Measurements from ENCODE around the gene JTB.
"Not testable (repeated sequence)": the region's sequence is repeated elsewhere in the genome, so short reads cannot be mapped to it uniquely, and the experiment has no call there.

JTB gene

DNA sequence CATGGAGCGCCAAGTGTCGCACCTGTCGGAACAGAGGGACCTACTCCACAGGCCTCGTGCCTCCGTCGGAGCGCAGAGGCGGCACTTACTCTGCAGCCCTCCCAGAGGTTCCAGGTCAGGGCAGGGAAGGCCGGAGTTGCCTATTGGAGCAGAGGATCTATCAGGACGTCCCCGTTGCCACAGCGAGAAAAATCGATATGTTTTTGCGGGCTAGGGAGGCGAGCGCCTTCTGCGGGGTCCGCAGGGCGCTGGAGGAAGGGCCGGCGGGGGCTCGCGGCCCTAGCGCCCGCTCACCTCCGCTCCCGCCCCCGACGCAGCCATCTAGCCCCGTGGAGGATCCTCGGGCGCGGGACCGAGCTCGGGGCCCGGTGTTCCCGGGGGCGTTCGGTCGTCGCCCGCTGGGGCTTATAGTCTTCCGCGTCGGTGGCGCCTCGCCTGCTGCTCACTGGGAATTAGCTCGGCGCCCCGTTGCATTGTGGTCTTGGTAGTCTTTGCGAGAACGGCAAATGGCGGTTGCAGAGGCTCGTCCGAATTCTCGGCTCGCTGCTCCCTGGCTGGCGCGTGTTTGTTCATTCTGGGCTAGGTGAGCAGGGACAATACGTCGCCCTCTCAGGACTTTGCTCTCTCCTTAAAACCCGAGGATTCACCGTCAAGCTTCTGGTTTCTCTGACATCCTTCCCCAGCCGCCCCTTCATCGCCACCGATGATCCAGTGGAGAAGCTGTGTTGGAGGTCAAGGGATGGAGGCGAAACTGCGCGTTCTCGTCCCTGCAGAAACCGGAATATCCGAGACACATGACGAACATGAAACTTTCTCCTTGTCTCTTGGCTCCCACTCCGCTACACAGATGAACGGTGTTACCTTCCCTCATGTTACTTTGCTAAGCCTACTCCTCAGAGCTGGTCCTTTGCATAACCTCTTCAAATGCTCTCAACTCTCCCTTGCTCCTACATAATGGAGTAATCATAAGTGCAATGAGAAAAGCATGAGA is at the start of gene JTB:
Gene JTB, minus strand, starts transcription at position 425 of the 991 bp plus-strand sequence. Its CDS starts 422 bp downstream, at position 3.
- DNase-seq (ENCODE audit: low read depth) = no peak

- DNase-seq (ENCODE audit: low read depth) = no peak
Observed at GRCh38 chr1:154019940-154020339, 42.5 kb upstream of the JTB start.

GRCh38 chr1:154019269-154019668 is 41.8 kb upstream of the JTB start:
- DNase-seq (ENCODE audit: low read depth) = no peak

DNA sequence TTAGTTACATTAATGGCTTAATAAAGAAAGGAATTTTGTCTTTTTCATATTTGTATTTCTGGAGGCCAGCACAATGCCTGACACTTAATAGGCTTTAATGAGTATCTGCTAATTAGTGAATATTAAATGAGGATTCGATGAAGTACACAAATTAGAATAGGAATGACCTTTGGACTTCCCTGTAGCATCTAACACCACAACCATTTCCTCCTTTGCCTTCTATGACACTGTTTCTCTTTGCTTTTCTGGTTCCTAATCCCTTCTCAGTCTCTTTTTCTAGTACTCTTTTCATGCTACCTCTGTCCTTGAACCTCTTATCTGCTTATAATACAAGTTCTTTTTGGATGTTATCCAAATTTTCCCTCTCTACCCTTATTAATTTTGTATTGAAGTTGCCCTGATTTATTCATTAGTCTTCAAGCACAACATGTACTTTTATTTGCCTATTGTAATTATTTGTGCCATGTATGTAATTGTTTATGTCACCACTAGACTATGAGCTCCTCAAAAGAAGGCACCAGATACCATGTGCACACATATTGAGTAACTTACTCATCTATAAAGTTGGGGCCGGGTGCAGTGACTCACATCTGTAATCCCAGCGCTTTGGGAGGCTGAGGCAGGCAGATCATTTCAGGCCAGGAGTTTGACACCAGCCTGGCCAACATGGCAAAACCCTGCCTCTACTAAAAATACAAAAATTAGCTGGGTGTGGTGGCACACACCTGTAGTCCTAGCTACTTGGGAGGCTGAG is 36.9 kb upstream of the JTB start:
- DNase-seq (ENCODE audit: low read depth) = peak; percentile 22

DNA sequence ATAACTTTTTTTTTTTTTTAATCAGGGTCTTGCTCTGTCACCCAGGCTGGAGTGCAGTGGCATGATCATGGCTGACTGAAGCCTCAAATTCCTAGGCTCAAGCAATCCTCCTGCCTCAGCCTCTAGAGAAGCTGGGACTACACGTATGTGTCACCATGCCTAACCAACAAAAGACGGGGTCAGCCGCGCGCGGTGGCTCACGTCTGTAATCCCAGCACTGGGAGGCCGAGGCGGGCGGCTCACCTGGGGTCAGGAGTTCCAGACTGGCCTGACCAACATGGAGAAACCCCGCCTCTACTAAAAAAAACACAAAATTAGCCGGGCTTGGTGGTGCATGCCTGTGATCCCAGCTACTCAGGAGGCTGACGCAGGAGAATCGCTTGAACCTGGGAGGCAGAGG is 35.1 kb upstream of the JTB start:
- DNase-seq (ENCODE audit: low read depth) = not testable (repeated sequence)

DNA sequence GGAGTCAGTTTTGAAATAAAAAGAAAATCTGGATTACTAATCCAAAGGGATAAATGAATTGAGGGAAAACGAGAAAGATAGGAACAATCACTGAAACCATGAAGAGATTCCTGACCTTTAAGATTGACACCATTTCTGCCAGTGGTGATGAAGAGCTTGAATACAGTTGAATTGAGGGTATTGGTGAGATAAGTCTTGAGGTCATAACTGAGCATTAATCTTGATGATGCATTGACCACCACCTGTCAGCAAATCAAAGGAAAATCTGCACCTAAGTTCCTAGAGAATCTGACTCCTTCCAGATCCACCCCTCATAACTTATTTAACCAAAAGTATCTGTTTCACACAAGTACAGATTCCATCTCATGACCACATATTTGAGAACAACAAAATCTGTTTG is 34.7 kb upstream of the JTB start:
- DNase-seq (ENCODE audit: low read depth) = no peak

- DNase-seq (ENCODE audit: low read depth) = no peak
Observed at GRCh38 chr1:154006136-154006535, 28.7 kb upstream of the JTB start.

GRCh38 chr1:154000420-154000819 is 22.9 kb upstream of the JTB start:
- no peak for DNase-seq (ENCODE audit: low read depth)

DNA sequence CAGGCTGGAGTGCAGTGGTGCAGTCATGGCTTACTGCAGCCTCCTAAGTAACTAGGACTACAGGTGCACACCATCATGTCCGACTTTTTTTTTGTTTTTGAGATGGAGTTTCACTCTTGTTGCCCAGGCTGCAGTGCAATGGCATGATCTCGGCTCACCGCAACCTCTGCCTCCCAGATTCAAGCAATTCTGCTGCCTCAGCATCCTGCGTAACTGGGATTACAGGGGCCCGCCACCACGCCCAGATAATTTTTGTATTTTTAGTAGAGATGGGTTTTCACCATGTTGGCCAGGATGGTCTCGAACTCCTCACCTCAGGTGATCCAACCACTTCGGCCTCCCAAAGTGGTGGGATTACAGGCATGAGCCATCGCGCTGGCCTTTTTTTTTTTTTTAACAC is 19.4 kb upstream of the JTB start:
- not testable (repeated sequence) for DNase-seq (ENCODE audit: low read depth)

DNA sequence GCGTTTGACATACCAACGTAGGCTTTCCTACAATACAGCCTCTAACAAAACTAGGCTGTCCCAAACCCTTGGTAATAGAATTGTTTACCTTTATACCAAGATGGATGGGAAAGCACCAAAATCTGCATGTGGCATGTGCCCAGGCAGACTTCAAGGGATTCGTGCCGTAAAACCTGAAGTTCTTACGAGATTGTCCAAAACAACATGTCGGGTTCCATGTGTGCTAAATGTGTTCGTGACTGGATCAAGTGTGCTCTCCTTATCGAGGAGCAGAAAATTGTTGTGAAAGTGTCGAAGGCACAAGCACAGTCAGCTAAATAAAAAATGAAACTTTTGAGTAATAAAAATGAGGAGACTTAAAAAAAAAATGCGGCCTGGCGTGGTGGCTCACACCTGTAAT is 18.2 kb upstream of the JTB start:
- DNase-seq (ENCODE audit: low read depth) = no peak

GRCh38 chr1:153995202-153995601 is 17.7 kb upstream of the JTB start:
- no peak for DNase-seq (ENCODE audit: low read depth)

DNA sequence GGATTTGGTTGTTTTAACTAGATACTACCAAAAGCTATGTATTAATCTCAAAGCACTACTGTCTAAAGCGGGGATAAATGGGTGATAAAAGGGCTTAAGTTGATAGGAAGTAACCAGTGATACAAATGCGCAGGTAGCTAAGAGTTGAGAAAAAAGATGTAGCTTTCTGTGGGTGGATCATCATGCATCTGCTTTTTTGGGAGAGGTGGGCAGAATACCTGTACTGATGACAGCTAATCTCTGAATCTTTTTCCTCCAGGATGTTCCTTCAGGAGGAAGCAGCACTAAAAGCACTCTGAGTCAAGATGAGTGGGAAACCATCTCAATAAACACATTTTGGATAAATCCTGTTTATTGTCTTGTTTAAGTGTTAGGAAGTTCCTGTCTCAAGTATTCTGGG is 14.3 kb upstream of the JTB start:
- DNase-seq (ENCODE audit: low read depth) = no peak

DNA sequence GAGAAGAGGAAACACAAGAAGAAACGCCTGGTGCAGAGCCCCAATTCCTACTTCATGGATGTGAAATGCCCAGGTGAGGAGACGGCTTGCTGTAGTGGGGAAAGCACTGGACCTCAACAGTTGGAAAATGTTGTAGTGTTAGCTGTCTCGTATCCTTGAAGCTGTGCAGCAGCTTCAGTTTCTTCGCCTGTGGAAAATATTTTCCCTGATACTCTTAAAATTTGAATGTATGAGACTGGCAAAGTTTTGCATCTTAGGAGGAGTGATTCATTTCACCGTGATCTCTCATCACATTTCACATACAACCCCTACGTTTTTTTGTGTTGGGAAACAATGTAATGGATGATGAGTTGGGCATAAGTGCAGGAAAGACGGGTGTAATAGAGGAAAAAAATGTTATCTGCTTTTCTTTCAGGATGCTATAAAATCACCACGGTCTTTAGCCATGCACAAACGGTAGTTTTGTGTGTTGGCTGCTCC is 13.7 kb upstream of the JTB start:
- DNase-seq (ENCODE audit: low read depth) = no peak

- peak; percentile 87 for DNase-seq (ENCODE audit: low read depth)
Observed at GRCh38 chr1:153990468-153991150, 13.1 kb upstream of the JTB start, which contains the start of gene RPS27. TSS of gene RPS27 (plus strand) at chr1:153990762. CDS start at chr1:153990797, 35 bp downstream.

- DNase-seq (ENCODE audit: low read depth) = no peak
Observed at GRCh38 chr1:153987621-153988020, 10.1 kb upstream of the JTB start.

DNA sequence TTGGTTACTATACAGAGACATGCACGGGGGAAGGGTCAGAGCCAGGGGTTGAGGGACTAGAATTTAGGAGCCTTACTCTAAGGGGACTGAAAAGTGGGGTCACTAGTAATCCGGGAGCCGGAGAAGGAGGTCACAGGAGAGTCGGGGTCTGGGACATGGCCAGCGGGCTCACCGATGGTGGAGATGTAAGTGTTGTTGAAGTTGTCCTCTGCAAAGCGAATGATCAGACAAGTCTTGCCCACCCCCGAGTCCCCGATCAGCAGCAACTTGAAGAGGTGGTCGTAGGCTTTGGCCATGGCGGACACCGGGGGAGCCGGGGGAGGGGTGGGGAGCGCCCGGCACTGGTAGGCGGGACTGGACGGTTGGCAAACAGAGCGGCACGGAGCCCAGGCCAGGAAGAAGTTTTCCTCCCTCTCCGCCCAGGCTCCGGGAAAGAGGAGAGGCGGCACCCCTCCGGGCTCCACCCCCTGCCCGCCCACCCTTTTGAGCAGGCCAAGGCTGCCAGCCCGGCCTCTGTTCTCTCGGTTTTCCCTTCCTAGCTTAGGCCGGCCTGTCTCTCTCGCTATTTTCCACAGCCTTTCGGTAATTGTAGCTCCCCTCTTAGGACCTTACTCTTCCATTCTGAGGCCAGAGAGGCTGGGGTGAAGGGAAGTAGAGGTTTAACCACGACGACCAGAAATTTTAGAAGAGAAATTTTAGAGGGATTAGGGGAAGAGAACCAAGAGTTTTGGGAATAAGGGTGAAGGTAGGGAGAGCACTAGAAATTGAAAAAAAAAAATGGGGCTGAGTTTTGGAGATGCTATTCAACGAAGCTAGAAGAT is 8.7 kb upstream of the JTB start, which contains the start of gene RAB13:
Gene RAB13, minus strand, starts transcription at position 399 of the 821 bp plus-strand sequence. Its CDS starts 103 bp downstream, at position 296.
- no peak for DNase-seq (ENCODE audit: low read depth)

DNA sequence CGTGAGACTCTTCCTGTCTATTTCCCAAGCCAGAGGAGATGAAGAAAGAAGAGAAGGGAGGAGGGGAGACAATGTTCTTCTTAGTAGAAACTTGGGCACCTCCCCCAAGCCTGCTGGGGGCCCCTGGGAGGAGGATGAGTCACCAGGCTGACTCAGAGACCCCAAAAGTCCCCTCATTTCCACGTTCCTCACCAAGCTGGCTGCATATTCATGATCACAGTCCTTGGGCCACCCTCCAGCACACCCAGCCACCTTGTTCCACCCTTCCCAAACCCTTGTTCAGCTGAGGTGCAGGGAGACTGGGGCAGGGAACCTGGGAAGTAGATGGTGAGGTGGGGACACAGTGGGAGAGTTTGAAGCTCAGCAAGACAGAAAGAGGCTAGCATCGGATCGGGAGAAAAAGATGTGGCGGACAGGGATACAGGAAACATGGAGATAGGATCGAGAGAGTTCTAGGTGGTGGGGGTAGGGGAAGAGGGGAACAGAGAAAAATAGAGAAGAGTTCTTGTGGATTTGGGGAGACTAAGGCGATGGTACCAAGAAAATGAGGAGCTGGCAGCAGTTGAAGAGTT is 8.0 kb upstream of the JTB start:
- no peak for DNase-seq (ENCODE audit: low read depth)

DNA sequence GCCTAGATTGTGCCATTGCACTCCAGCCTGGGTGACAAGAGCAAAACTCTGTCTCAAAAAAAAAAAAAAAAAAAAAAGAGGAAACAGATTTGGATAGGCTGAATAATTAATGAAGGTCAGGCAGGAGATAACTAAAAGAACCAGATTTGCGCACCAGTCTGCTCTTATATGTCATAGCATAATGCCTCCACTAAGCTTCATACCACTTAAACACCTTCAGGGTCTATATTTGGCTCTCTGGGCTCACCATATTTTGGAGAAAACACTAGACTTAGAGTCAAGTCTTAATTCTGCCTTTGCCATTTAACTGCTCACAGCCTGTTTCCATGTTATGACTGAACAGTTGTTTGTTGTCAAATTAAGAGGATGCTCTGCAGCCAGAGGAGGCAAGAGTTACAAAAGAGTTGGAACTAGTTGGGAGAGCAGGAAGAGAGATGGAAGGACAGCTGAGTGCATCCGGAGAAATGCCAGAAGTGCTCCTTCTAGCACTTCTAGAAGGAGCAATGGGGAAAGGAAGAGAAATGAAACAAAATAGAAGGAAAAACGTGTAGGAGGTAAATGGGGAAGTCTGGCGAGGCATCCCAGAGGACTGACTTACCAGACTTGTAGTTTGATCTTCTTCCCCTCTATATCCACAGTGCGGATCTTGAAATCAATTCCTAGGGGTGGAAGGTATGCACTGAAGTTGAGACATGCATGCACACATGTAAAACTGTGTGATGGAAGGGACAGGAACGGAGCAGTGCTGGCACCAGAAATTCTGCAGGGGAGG is 6.8 kb upstream of the JTB start:
- DNase-seq (ENCODE audit: low read depth) = no peak

DNA sequence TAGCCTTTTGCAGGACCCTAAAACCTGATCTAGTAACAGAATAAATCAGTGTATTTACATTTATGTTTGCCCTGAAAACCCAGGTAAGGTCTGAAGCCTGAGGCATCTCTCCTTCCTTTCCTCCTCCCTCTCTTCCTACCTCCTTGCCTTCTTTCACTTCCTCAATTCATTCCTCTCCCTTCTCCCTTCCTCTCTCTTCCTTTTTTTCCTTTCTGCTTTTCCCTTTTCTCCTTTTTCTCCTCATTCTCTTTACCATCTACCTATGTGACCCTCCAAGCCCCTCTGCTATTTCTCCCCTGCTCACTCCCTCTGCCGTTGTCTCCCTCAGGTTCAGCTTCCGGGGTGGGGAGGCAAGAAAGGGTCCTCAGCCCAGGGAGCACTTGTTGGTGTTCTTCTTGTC is 4.3 kb upstream of the JTB start:
- DNase-seq (ENCODE audit: low read depth) = not testable (repeated sequence)

- DNase-seq (ENCODE audit: low read depth) = not testable (repeated sequence)
Observed at GRCh38 chr1:153979091-153979490, 1.6 kb upstream of the JTB start.

All from GM04503 (cell line).